ENCODE measurements around the gene PRDM7.

PRDM7 gene

GRCh38 chr16:90035902-90036301 is 41.2 kb downstream of the PRDM7 start:
- DNase-seq (ENCODE audit: insufficient read length, low spot score), result no peak
- no peak for FAIRE-seq
- TF ChIP-seq PAX5 (IDR thresholded peaks at IDR 0.05; ENCODE audit: insufficient read depth, low read length, severe bottlenecking) (no peak), TAF1 (IDR thresholded peaks at IDR 0.05; ENCODE audit: low read depth, low read length) (no peak), SPI1 (IDR thresholded peaks at IDR 0.05; ENCODE audit: low read depth, low read length) (no peak), POU2F2 (IDR thresholded peaks at IDR 0.05; ENCODE audit: low read depth, low read length) (no peak), POLR2A (IDR thresholded peaks at IDR 0.05; ENCODE audit: low read depth, low read length) (no peak)

- FAIRE-seq, result no peak
- DNase-seq (ENCODE audit: insufficient read length, low spot score), result no peak
- TF ChIP-seq POLR2A (IDR thresholded peaks at IDR 0.05; ENCODE audit: low read depth, low read length), result no peak
- TF ChIP-seq POLR2AphosphoS5 (IDR thresholded peaks at IDR 0.05; ENCODE audit: low read depth, low read length), result no peak
- TF ChIP-seq SPI1 (IDR thresholded peaks at IDR 0.05; ENCODE audit: low read depth, low read length), result no peak
- TF ChIP-seq POU2F2 (IDR thresholded peaks at IDR 0.05; ENCODE audit: low read depth, low read length), result no peak
- TF ChIP-seq PAX5 (IDR thresholded peaks at IDR 0.05; ENCODE audit: insufficient read depth, low read length, severe bottlenecking), result no peak
- no peak for TF ChIP-seq TAF1 (IDR thresholded peaks at IDR 0.05; ENCODE audit: low read depth, low read length)
These were observed 42.6 kb downstream of the PRDM7 start for GRCh38 chr16:90034504-90034903.

GRCh38 chr16:90033387-90033786 is 43.7 kb downstream of the PRDM7 start:
- DNase-seq (ENCODE audit: insufficient read length, low spot score) (no peak), FAIRE-seq (no peak)
- no peak for TF ChIP-seq PAX5 (IDR thresholded peaks at IDR 0.05; ENCODE audit: insufficient read depth, low read length, severe bottlenecking)
- no peak for TF ChIP-seq TAF1 (IDR thresholded peaks at IDR 0.05; ENCODE audit: low read depth, low read length)
- no peak for TF ChIP-seq POLR2AphosphoS5 (IDR thresholded peaks at IDR 0.05; ENCODE audit: low read depth, low read length)
- TF ChIP-seq POLR2A (IDR thresholded peaks at IDR 0.05; ENCODE audit: low read depth, low read length), result no peak
- no peak for TF ChIP-seq SPI1 (IDR thresholded peaks at IDR 0.05; ENCODE audit: low read depth, low read length)
- no peak for TF ChIP-seq POU2F2 (IDR thresholded peaks at IDR 0.05; ENCODE audit: low read depth, low read length)

- FAIRE-seq, result no peak
These were observed 44.3 kb downstream of the PRDM7 start for GRCh38 chr16:90032674-90033331.

GRCh38 chr16:90031931-90032673 is 45.0 kb downstream of the PRDM7 start:
- no peak for TF ChIP-seq POLR2A (IDR thresholded peaks at IDR 0.05; ENCODE audit: low read depth, low read length)
- TF ChIP-seq POU2F2 (IDR thresholded peaks at IDR 0.05; ENCODE audit: low read depth, low read length), result no peak
- TF ChIP-seq POLR2AphosphoS5 (IDR thresholded peaks at IDR 0.05; ENCODE audit: low read depth, low read length), result no peak
- no peak for TF ChIP-seq TAF1 (IDR thresholded peaks at IDR 0.05; ENCODE audit: low read depth, low read length)
- no peak for TF ChIP-seq SPI1 (IDR thresholded peaks at IDR 0.05; ENCODE audit: low read depth, low read length)
- no peak for TF ChIP-seq PAX5 (IDR thresholded peaks at IDR 0.05; ENCODE audit: insufficient read depth, low read length, severe bottlenecking)

More at GRCh38 chr16:90032674-90033331, 44.3 kb downstream of the PRDM7 start:
- no peak for DNase-seq (ENCODE audit: insufficient read length, low spot score)
- TF ChIP-seq PAX5 (IDR thresholded peaks at IDR 0.05; ENCODE audit: insufficient read depth, low read length, severe bottlenecking) (no peak), POLR2AphosphoS5 (IDR thresholded peaks at IDR 0.05; ENCODE audit: low read depth, low read length) (no peak), SPI1 (IDR thresholded peaks at IDR 0.05; ENCODE audit: low read depth, low read length) (no peak), POU2F2 (IDR thresholded peaks at IDR 0.05; ENCODE audit: low read depth, low read length) (no peak), TAF1 (IDR thresholded peaks at IDR 0.05; ENCODE audit: low read depth, low read length) (no peak), POLR2A (IDR thresholded peaks at IDR 0.05; ENCODE audit: low read depth, low read length) (no peak)

GRCh38 chr16:90031186-90031930 is 45.8 kb downstream of the PRDM7 start:
- FAIRE-seq, result no peak
- no peak for DNase-seq (ENCODE audit: insufficient read length, low spot score)
- no peak for TF ChIP-seq TAF1 (IDR thresholded peaks at IDR 0.05; ENCODE audit: low read depth, low read length)
- no peak for TF ChIP-seq POLR2A (IDR thresholded peaks at IDR 0.05; ENCODE audit: low read depth, low read length)
- no peak for TF ChIP-seq POLR2AphosphoS5 (IDR thresholded peaks at IDR 0.05; ENCODE audit: low read depth, low read length)
- no peak for TF ChIP-seq PAX5 (IDR thresholded peaks at IDR 0.05; ENCODE audit: insufficient read depth, low read length, severe bottlenecking)
- TF ChIP-seq POU2F2 (IDR thresholded peaks at IDR 0.05; ENCODE audit: low read depth, low read length), result no peak

More at GRCh38 chr16:90031931-90032673, 45.0 kb downstream of the PRDM7 start:
- FAIRE-seq (peak; percentile 93), DNase-seq (ENCODE audit: insufficient read length, low spot score) (no peak)

- DNase-seq (ENCODE audit: insufficient read length, low spot score) (no peak), FAIRE-seq (no peak)
- TF ChIP-seq POU2F2 (IDR thresholded peaks at IDR 0.05; ENCODE audit: low read depth, low read length) (no peak), POLR2A (IDR thresholded peaks at IDR 0.05; ENCODE audit: low read depth, low read length) (no peak), POLR2AphosphoS5 (IDR thresholded peaks at IDR 0.05; ENCODE audit: low read depth, low read length) (no peak), SPI1 (IDR thresholded peaks at IDR 0.05; ENCODE audit: low read depth, low read length) (no peak), TAF1 (IDR thresholded peaks at IDR 0.05; ENCODE audit: low read depth, low read length) (no peak)
These were observed 48.1 kb downstream of the PRDM7 start for GRCh38 chr16:90028985-90029384.

GRCh38 chr16:90027611-90028010 is 49.5 kb downstream of the PRDM7 start:
- FAIRE-seq (no peak), DNase-seq (ENCODE audit: insufficient read length, low spot score) (no peak)
- TF ChIP-seq POLR2A (IDR thresholded peaks at IDR 0.05; ENCODE audit: low read depth, low read length), result no peak
- TF ChIP-seq PAX5 (IDR thresholded peaks at IDR 0.05; ENCODE audit: insufficient read depth, low read length, severe bottlenecking), result no peak
- no peak for TF ChIP-seq SPI1 (IDR thresholded peaks at IDR 0.05; ENCODE audit: low read depth, low read length)
- TF ChIP-seq TAF1 (IDR thresholded peaks at IDR 0.05; ENCODE audit: low read depth, low read length), result no peak
- TF ChIP-seq POLR2AphosphoS5 (IDR thresholded peaks at IDR 0.05; ENCODE audit: low read depth, low read length), result no peak
- TF ChIP-seq POU2F2 (IDR thresholded peaks at IDR 0.05; ENCODE audit: low read depth, low read length), result no peak

GRCh38 chr16:90026135-90026534 is 51.0 kb downstream of the PRDM7 start:
- TF ChIP-seq PAX5 (IDR thresholded peaks at IDR 0.05; ENCODE audit: insufficient read depth, low read length, severe bottlenecking), result no peak
- TF ChIP-seq POLR2AphosphoS5 (IDR thresholded peaks at IDR 0.05; ENCODE audit: low read depth, low read length), result no peak
- no peak for TF ChIP-seq SPI1 (IDR thresholded peaks at IDR 0.05; ENCODE audit: low read depth, low read length)
- TF ChIP-seq TAF1 (IDR thresholded peaks at IDR 0.05; ENCODE audit: low read depth, low read length), result no peak
- TF ChIP-seq POU2F2 (IDR thresholded peaks at IDR 0.05; ENCODE audit: low read depth, low read length), result no peak
- TF ChIP-seq POLR2A (IDR thresholded peaks at IDR 0.05; ENCODE audit: low read depth, low read length), result no peak
- FAIRE-seq (peak; percentile 68), DNase-seq (ENCODE audit: insufficient read length, low spot score) (no peak)
